ENCODE data around the gene ITSN2. TPM values are rescaled to one million over a fixed set of nuclear protein-coding genes. Genes with fewer than 3 reads are reported as not detected.

Gene ITSN2
- total and polyA plus RNA-seq, 2 donors (not counting 1 experiment from before 2014, with no cell fraction given) = 23.1 to 43.4 TPM

DNA sequence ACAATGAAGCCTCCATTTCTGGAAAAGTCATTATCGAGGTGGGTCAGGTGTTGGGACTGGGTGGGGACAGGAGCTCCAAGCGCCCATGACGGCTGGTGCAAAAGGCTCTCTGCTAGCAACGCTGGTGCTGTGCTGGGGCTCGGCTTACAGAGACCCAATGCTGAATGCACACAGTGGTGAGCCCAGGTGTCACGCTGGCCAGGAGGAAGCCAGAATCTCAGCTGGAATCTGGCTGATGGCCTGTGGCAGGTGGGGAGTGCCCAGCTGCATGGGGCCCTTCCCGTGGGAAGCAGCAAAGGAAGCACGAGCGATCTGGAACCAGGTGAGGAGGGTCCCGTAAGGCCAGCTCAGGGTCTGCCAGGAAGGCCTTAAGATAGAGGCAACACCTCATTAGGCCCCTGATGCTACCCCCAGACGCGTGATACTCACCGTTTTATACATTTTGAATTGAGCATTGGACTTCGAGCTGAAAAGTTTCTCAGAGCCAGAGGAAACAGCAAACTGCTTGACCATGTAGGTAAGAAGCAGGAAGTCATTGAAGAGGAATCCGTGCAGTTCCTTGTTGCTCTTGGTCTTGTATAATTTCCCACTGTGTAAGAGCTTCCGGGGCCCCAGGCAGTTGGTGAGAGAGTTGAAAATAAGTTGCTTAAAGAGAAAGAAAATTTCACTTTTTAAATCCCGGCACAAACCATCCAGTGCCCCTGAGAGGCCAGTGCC, 150.8 kb downstream of the ITSN2 start:
- H3K27ac ChIP-seq (ENCODE audit: insufficient read depth, low read length) = no peak overlapping the region
- H3K79me2 ChIP-seq (ENCODE audit: control insufficient read depth, insufficient read depth, low read length) = no peaks in the 10 kb centered on the region
- no peaks in the 10 kb centered on the region for H4K20me1 ChIP-seq (ENCODE audit: control insufficient read depth, extremely low read depth, insufficient read depth, low read length)
- no peak for DNase-seq (ENCODE audit: low read depth in 2 of 2)
- no peaks in the 10 kb centered on the region for H3K4me1 ChIP-seq (ENCODE audit: control insufficient read depth, extremely low read depth, insufficient read depth, low read length)
- H3K4me2 ChIP-seq (ENCODE audit: extremely low read depth, insufficient read depth, low read length) = no peak overlapping the region
- H3K9ac ChIP-seq (ENCODE audit: insufficient read depth, low read length) = no peak overlapping the region
- H3K9me3 ChIP-seq (ENCODE audit: control insufficient read depth, insufficient read depth, low read depth, low read length) = no peaks in the 10 kb centered on the region
- no peaks in the 10 kb centered on the region for H3K27me3 ChIP-seq (ENCODE audit: control insufficient read depth, insufficient read depth, low read length)
- H3K36me3 ChIP-seq (ENCODE audit: control insufficient read depth, insufficient read depth, low read length) = peaks cover 5% of the 10 kb centered on the region
- H3K4me3 ChIP-seq (replicated peaks in 1 of 4; ENCODE audit: control extremely low read depth in 1 of 4, insufficient read depth in 1 of 4, low read depth in 3 of 4, low read length in 4 of 4) = no peak overlapping the region
- TF ChIP-seq, protein P1, sequence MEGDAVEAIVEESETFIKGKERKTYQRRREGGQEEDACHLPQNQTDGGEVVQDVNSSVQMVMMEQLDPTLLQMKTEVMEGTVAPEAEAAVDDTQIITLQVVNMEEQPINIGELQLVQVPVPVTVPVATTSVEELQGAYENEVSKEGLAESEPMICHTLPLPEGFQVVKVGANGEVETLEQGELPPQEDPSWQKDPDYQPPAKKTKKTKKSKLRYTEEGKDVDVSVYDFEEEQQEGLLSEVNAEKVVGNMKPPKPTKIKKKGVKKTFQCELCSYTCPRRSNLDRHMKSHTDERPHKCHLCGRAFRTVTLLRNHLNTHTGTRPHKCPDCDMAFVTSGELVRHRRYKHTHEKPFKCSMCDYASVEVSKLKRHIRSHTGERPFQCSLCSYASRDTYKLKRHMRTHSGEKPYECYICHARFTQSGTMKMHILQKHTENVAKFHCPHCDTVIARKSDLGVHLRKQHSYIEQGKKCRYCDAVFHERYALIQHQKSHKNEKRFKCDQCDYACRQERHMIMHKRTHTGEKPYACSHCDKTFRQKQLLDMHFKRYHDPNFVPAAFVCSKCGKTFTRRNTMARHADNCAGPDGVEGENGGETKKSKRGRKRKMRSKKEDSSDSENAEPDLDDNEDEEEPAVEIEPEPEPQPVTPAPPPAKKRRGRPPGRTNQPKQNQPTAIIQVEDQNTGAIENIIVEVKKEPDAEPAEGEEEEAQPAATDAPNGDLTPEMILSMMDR (conservative IDR thresholded peaks at IDR 0.05 in 1 of 2, IDR thresholded peaks at IDR 0.05 in 1 of 2; ENCODE audit: low read depth in 1 of 2, low read length in 2 of 2) = no peak
- TF ChIP-seq EZH2 (IDR thresholded peaks at IDR 0.05; ENCODE audit: low read length, missing control alignments) = no peak
- H2AFZ ChIP-seq (ENCODE audit: low read length) = no peak overlapping the region

- H3K4me3 ChIP-seq (replicated peaks in 1 of 4; ENCODE audit: control extremely low read depth in 1 of 4, insufficient read depth in 1 of 4, low read depth in 3 of 4, low read length in 4 of 4) = no peak overlapping the region
- no peaks in the 10 kb centered on the region for H3K79me2 ChIP-seq (ENCODE audit: control insufficient read depth, insufficient read depth, low read length)
- H3K4me1 ChIP-seq (ENCODE audit: control insufficient read depth, extremely low read depth, insufficient read depth, low read length) = no peaks in the 10 kb centered on the region
- no peaks in the 10 kb centered on the region for H3K27me3 ChIP-seq (ENCODE audit: control insufficient read depth, insufficient read depth, low read length)
- DNase-seq (ENCODE audit: low read depth in 2 of 2) = no peak
- no peak for TF ChIP-seq EZH2 (IDR thresholded peaks at IDR 0.05; ENCODE audit: low read length, missing control alignments)
- TF ChIP-seq, protein P1 (conservative IDR thresholded peaks at IDR 0.05 in 1 of 2, IDR thresholded peaks at IDR 0.05 in 1 of 2; ENCODE audit: low read depth in 1 of 2, low read length in 2 of 2) = no peak
- no peak overlapping the region for H3K9ac ChIP-seq (ENCODE audit: insufficient read depth, low read length)
- no peaks in the 10 kb centered on the region for H4K20me1 ChIP-seq (ENCODE audit: control insufficient read depth, extremely low read depth, insufficient read depth, low read length)
- H3K9me3 ChIP-seq (ENCODE audit: control insufficient read depth, insufficient read depth, low read depth, low read length) = no peaks in the 10 kb centered on the region
- no peak overlapping the region for H3K4me2 ChIP-seq (ENCODE audit: extremely low read depth, insufficient read depth, low read length)
- H2AFZ ChIP-seq (ENCODE audit: low read length) = no peak overlapping the region
- no peak overlapping the region for H3K27ac ChIP-seq (ENCODE audit: insufficient read depth, low read length)
- peaks cover 7% of the 10 kb centered on the region for H3K36me3 ChIP-seq (ENCODE audit: control insufficient read depth, insufficient read depth, low read length)
These were observed 151.8 kb downstream of the ITSN2 start for GRCh38 chr2:24208490-24208889.

DNA sequence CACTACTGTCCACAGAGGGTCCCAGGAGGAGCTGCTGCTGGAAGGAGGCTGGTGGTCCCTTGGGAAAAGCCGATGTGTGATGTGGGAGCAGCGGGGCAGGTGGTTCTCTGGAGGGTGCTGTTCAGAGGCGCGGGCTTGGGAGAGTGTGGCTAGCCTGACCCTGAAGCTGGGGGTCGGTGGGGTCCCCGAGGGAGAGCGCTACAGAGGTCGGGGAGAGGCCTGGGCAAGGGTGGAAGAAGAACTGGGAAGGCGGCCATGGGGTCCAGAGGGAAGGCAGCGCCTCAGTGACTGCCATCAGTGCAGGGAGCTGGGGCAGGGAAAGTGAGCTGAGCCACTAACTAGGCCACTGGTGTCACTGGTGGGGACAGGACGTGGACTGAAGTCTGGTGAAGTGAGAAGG, 153.0 kb downstream of the ITSN2 start:
- Histone ChIP-seq H3K27me3 (ENCODE audit: control insufficient read depth, insufficient read depth, low read length) (no peaks in the 10 kb centered on the region), H3K9me3 (ENCODE audit: control insufficient read depth, insufficient read depth, low read depth, low read length) (no peaks in the 10 kb centered on the region), H3K4me1 (ENCODE audit: control insufficient read depth, extremely low read depth, insufficient read depth, low read length) (no peaks in the 10 kb centered on the region), H3K9ac (ENCODE audit: insufficient read depth, low read length) (no peak overlapping the region), H2AFZ (ENCODE audit: low read length) (no peak overlapping the region), H3K36me3 (ENCODE audit: control insufficient read depth, insufficient read depth, low read length) (peaks cover 7% of the 10 kb centered on the region), H4K20me1 (ENCODE audit: control insufficient read depth, extremely low read depth, insufficient read depth, low read length) (no peaks in the 10 kb centered on the region), H3K27ac (ENCODE audit: insufficient read depth, low read length) (no peak overlapping the region), H3K79me2 (ENCODE audit: control insufficient read depth, insufficient read depth, low read length) (no peaks in the 10 kb centered on the region), H3K4me3 (replicated peaks in 1 of 4; ENCODE audit: control extremely low read depth in 1 of 4, insufficient read depth in 1 of 4, low read depth in 3 of 4, low read length in 4 of 4) (no peak overlapping the region), H3K4me2 (ENCODE audit: extremely low read depth, insufficient read depth, low read length) (no peak overlapping the region)
- TF ChIP-seq, protein P1 (conservative IDR thresholded peaks at IDR 0.05 in 1 of 2, IDR thresholded peaks at IDR 0.05 in 1 of 2; ENCODE audit: low read depth in 1 of 2, low read length in 2 of 2) = no peak
- no peak for DNase-seq (ENCODE audit: low read depth in 2 of 2)
